GM10847 (cell line): ENCODE measurements around the gene ZBTB49.

Source experiments
- POLR2A ChIP-seq: IDR thresholded peaks from 2 replicates; pipeline ENCODE4 v1.6.1; 2011; ENCODE audit not compliant: insufficient read length; ENCODE audit errors: extremely low read depth

ZBTB49 gene

GRCh38 chr4:4362991-4363697, 73.1 kb downstream of the ZBTB49 start:
- no peak for TF ChIP-seq POLR2A

DNA sequence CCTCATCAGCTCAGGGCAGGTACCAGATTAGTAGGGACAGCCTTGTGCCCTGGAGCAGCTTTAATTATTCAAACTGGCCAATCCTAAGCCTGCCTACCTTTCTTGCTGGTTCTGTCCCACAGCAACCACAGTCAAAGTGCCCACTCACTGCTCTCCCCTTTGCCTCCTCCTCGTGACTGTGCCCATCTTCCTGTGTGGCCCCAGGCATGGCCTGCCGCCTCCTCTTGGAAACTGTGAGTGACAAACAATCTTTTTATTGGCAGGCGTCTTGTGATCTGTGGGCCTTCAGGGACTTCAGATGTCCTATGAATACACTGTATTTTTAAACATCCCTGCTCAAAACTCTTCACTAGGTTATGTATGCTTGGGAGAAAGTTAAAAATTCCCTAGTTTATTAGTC, 74.0 kb downstream of the ZBTB49 start:
- no peak for TF ChIP-seq POLR2A

DNA sequence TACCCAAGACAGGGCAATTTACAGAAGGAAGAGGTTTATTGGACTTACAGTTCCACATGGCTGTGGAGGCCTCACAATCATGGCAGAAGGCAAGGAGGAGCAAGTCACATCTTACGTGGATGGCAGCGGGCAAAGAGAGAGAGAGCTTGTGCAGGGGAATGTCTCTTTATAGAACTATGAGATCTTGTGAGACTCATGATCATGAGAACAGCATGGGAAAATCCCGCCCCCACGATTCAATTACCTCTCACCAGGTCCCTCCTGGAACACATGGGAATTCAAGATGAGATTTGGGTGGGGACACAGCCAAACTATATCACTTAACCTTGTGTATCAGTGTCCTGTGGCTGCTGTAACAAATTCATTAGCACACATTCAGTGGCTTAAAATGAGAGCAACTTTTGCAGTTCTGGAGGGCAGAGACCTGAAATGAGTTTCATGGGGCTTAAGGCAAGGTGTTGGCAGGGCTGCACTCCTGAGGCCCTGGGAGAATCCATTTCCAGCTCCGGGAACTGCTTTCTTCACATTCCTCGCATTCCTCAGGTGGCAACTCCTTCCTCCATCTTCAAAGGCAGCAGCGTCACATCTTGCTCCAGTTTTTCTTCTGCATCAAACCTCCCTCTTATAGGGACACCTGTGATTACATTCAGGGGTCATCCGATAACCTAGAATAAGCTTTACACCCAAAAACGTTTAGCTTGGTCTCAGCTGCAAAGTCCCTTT, 74.6 kb downstream of the ZBTB49 start:
- no peak for TF ChIP-seq POLR2A

GRCh38 chr4:4368809-4369580, 78.9 kb downstream of the ZBTB49 start:
- no peak for TF ChIP-seq POLR2A
